Stomach (tissue), 4 donors: ENCODE results near the gene TTLL11.

Source experiments
- CTCF ChIP-seq, 7 experiments: fragments of 450-650 bp in 4 of 7; fragments of 200-600 bp in 3 of 7; sonication (generic) in 3 of 7; IDR thresholded peaks; one replicate each; pipeline ENCODE4 v1.5.1; 2016 to 2019; ENCODE audit warnings: antibody characterized with exemption in 7 of 7, control low read depth in 2 of 7, mild to moderate bottlenecking in 1 of 7
- EP300 ChIP-seq: sonication (generic); formaldehyde crosslinking; IDR thresholded peaks from one replicate; pipeline ENCODE4 v1.6.1; 2017; ENCODE audit warnings: antibody characterized with exemption
- POLR2A ChIP-seq, 4 donors: fragments of 450-650 bp; IDR thresholded peaks; one replicate each; pipeline ENCODE4 v1.6.1; 2016; ENCODE audit warnings: antibody characterized with exemption in 4 of 4, control low read depth in 2 of 4, mild to moderate bottlenecking in 1 of 4, moderate library complexity in 1 of 4
- POLR2AphosphoS5 ChIP-seq, 3 donors: sonication (generic); formaldehyde crosslinking; IDR thresholded peaks; one replicate each; pipeline ENCODE4 v1.6.1; 2016; ENCODE audit warnings: antibody characterized with exemption in 3 of 3

DNA sequence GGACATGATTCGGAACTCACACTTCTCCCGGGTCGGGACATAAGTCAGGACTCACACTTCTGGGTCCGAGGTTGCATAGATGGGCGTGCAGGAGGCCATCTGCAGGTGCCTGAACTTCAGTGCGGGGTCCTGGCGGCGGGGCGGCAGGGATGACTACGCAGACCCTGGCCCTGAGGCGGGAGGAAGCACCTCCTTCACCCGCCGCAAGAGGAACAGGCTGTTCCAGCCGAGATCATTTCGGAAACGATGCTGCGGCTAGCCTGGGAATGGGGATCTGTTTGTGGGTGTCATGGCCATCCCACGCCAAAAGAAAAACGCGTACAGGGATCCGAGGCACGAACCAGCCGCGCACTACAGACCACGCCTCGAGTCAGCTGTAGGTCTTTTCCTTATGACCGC, 196.6 kb downstream of the TTLL11 start:
- no peak for TF ChIP-seq CTCF (IDR thresholded peaks at IDR 0.05)
- no peak for TF ChIP-seq POLR2A (IDR thresholded peaks at IDR 0.05)
- no peak for TF ChIP-seq EP300
- no peak for TF ChIP-seq POLR2AphosphoS5 (IDR thresholded peaks at IDR 0.05)
